GM12873 (cell line): ENCODE results near the gene ABHD1.

Source experiments
- TF ChIP-seq, protein P1 (sequence below): IDR thresholded peaks from 2 replicates; pipeline ENCODE4 v1.5.1; 2012; ENCODE audit warnings: low read depth, mild to moderate bottlenecking, moderate library complexity, low read length, control low read depth; ENCODE audit not compliant: insufficient read depth; ENCODE audit errors: missing control alignments

The ABHD1 gene

DNA sequence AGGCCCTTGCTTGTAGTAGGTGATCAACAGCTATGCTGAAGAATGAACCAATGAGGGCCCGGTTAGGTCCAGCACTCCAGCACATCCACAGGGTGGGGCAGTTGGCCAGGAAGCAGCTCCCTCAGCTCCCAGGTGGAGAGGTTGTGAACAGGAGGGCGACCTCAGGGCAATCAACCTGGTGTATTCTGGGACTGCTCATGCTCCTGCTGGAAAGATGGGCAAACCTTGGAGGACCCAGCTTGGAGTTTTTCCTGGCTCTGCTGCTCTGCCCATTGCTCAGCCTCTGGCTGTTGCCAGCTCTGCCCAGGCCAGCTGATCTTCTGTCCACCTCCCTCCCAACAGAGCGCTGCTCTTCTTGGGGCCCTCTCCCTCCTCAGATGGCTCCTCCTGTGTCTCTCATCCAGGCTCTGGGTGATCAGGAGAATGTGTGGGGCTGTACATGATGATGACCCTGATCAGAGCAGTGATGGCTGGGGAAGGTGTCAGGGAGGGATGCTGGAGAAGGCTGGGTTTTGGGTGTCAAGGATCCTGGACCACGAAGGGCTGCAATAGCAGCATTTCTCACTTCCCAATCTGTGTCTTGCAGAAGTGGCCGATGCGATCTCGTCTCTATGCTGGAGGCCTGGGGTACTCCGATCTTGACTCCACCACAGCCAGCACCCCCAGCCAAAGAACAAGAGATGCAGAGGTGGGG lies 28.6 kb downstream of the ABHD1 start:
- TF ChIP-seq, protein P1, sequence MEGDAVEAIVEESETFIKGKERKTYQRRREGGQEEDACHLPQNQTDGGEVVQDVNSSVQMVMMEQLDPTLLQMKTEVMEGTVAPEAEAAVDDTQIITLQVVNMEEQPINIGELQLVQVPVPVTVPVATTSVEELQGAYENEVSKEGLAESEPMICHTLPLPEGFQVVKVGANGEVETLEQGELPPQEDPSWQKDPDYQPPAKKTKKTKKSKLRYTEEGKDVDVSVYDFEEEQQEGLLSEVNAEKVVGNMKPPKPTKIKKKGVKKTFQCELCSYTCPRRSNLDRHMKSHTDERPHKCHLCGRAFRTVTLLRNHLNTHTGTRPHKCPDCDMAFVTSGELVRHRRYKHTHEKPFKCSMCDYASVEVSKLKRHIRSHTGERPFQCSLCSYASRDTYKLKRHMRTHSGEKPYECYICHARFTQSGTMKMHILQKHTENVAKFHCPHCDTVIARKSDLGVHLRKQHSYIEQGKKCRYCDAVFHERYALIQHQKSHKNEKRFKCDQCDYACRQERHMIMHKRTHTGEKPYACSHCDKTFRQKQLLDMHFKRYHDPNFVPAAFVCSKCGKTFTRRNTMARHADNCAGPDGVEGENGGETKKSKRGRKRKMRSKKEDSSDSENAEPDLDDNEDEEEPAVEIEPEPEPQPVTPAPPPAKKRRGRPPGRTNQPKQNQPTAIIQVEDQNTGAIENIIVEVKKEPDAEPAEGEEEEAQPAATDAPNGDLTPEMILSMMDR, result peak; percentile 3

DNA sequence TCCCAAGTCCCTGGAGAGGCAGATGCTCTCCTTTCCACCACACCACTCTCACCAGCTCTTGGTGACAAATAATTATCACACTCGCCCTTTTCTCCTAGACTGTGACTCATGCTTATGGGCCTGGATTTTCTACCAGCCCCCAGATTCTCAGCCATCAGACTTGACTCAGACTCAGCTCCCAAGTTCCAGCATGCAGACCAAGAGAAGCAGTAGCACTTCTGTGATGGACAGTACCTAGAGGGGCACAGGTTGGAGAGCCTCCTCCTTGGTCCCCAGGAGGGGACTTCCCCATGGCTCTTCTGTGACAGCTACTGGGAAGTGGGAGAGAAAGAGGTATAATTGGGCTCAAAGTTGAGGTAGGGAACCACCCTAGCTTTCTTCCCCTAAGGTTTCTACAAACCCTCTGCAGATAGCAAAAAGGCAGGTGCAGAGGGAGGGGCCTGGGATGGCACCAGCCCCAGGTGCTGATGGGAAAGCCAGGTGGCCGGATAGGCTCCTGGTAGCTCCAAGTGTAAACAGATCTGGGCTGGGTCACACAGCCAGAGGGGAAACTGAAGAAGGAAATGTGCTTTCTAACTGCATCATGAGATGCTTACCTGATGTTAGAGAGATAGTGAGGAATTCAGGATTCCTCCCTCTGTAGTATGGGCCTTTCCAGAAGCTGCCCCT lies 29.3 kb downstream of the ABHD1 start:
- TF ChIP-seq, protein P1, result no peak

DNA sequence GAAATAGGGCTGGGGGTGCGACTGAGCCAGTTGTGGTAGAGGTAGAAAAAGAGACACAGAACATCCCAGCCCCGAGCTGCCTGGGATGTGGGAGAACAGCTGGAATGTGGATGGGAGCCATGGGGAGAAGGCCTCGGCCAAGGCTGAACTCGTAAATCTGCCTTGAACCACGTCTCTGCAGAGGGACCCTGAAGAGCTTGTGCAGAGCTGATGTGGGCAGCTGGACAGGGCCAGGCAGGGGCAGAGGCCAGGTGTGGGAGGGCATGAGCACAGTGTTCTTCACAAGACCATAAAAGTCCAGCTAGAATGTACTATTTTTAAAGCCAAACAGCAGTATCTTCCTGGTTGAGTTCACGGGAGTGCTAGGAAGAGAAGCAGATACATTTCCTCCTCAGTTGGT lies 30.9 kb downstream of the ABHD1 start:
- TF ChIP-seq, protein P1, result no peak

DNA sequence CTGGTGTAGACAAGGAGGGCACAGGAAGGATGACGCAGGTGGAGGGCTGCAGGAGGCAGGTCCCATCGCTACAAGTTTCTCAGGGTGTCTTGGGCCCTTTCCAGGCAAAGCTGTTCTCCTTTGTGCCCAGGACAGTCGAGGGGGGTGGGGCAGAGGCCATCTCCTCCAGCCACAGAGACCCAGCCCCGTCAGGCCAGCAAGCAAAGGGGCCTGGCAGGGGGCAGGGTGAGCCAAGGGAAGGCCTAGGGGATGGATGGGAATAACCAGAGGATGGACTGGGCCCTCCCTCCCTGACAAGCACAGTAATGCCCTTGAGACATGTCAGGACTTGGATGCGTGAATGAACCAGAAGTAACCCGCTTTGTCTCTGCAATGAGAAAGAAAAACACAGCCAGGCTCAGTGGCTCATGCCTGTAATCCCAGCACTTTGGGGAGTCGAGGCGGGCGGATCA lies 31.5 kb downstream of the ABHD1 start:
- TF ChIP-seq, protein P1, result no peak

DNA sequence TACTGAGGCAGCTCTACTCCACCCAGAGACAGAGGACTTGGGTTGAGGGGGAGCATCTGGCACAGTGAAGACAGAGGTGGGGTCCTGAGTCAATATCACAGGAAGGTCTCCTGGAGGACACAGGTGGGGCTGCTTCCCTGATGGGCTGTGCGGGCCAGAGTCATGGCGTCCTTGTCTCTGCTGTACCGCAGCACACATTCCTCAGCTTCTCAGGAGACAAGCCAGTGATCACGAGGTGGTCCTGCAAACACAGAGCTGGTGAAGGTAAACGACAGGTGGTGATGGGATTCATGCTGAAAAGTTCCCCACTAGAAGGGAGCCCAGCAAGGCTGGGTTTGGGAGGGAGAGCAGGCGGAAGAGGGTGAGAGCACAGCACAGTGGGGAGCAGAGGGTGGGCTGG lies 34.9 kb downstream of the ABHD1 start:
- TF ChIP-seq, protein P1, result no peak

DNA sequence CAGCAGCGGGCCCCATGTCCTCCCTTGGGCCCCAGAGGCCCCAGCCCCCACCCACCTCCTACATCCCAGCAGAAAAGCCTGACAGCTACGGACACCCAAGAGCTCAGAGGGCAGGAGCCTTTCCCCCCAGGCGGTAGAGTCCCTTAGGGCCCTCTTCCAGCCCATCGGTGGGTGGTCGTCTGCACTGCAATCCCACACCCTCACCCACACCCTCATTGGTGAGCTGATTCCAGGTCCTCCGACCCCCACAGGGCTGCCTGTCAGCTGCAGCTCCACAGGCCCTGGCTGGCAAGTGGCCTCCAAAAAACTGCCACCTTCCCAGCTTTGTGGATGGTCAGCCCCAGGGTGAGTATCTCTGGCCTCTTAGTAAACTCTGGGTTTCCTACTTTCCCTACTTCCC lies 35.7 kb downstream of the ABHD1 start:
- TF ChIP-seq, protein P1, result no peak

DNA sequence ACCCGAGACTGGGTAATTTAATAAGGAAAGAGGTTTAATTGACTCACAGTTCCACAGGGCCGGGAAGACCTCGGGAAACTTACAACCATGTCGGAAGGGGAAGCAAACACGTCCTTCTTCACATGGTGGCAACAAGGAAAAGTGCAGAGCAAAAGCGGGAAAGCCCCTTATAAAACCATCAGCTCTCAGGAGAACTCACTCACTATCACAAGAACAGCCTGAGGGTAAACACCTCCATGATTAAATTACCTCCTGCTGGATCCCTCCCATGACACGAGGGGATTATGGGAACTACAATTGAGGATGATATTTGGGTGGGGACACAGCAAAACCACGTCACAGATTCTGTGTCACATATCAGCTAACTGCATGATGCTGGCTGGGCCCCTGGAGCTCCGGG lies 36.6 kb downstream of the ABHD1 start:
- TF ChIP-seq, protein P1, result no peak
